GM23338 (cell line): ENCODE results near the gene TLE2. TPM values are rescaled to one million over a fixed set of nuclear protein-coding genes. Genes with fewer than 3 reads are reported as not detected.

Experiments
- ATAC-seq: fragments of 200-7000 bp; cut with Tn5 transposase; 3 replicates; pipeline ENCODE4 v1.9.1; 2020
- DNase-seq: peaks from one replicate; pipeline ENCODE4 v3.0.0-alpha.2; 2015; ENCODE audit warnings: low spot score
- H2AFZ ChIP-seq: fragments of 200-600 bp; sonication (generic); 2 replicates; pipeline ENCODE4 v1.8.0; 2016; ENCODE audit warnings: antibody characterized with exemption, mild to moderate bottlenecking, moderate library complexity
- H3F3A ChIP-seq: fragments of 200-600 bp; sonication (generic); replicated peaks from 2 replicates; pipeline ENCODE4 v1.8.0; 2017; ENCODE audit warnings: antibody characterized with exemption, mixed run types, low read depth
- H3K27ac ChIP-seq: fragments of 200-600 bp; sonication (generic); 2 replicates; pipeline ENCODE4 v1.6.1; 2016; ENCODE audit warnings: low read depth
- H3K27me3 ChIP-seq: fragments of 200-600 bp; sonication (generic); 2 replicates; pipeline ENCODE4 v1.8.0; 2016; ENCODE audit warnings: mild to moderate bottlenecking, mixed run types, moderate library complexity; ENCODE audit not compliant: insufficient read depth
- H3K36me3 ChIP-seq: fragments of 200-600 bp; sonication (generic); 2 replicates; pipeline ENCODE4 v1.8.0; 2016; ENCODE audit warnings: mild to moderate bottlenecking; ENCODE audit not compliant: insufficient read depth
- H3K4me1 ChIP-seq: fragments of 200-600 bp; sonication (generic); 2 replicates; pipeline ENCODE4 v1.8.0; 2016; ENCODE audit warnings: mild to moderate bottlenecking, moderate library complexity; ENCODE audit not compliant: insufficient read depth
- H3K4me2 ChIP-seq: fragments of 200-600 bp; sonication (generic); 2 replicates; pipeline ENCODE4 v1.7.1; 2017; ENCODE audit warnings: mixed run types
- H3K4me3 ChIP-seq: fragments of 200-600 bp; sonication (generic); 2 replicates; pipeline ENCODE4 v1.6.1; 2016; ENCODE audit warnings: mixed run types
- H3K79me2 ChIP-seq: fragments of 200-600 bp; sonication (generic); replicated peaks from 2 replicates; pipeline ENCODE4 v1.8.0; 2017; ENCODE audit warnings: mild to moderate bottlenecking; ENCODE audit not compliant: insufficient read depth
- H3K9me2 ChIP-seq: fragments of 200-600 bp; sonication (generic); 2 replicates; pipeline ENCODE4 v1.8.0; 2017; ENCODE audit not compliant: insufficient read depth
- H4K20me1 ChIP-seq: fragments of 200-600 bp; sonication (generic); replicated peaks from 2 replicates; pipeline ENCODE4 v1.8.0; 2017; ENCODE audit warnings: mild to moderate bottlenecking; ENCODE audit not compliant: insufficient read depth
- H3K27ac Mint-ChIP-seq: 2 replicates; pipeline ENCODE4 v1.8.0; 2020; ENCODE audit warnings: inconsistent platforms, mild to moderate bottlenecking, moderate library complexity, mixed read lengths
- H3K27me3 Mint-ChIP-seq: 3 replicates; pipeline ENCODE4 v1.8.0; 2022; ENCODE audit warnings: low read depth, mild to moderate bottlenecking, moderate library complexity, mixed read lengths, inconsistent platforms; ENCODE audit not compliant: insufficient read depth, poor library complexity
- H3K36me3 Mint-ChIP-seq: 3 replicates; pipeline ENCODE4 v1.8.0; 2021; ENCODE audit warnings: low read depth, mild to moderate bottlenecking, inconsistent platforms, moderate library complexity, mixed read lengths
- H3K4me1 Mint-ChIP-seq: 3 replicates; pipeline ENCODE4 v1.8.0; 2020; ENCODE audit warnings: mild to moderate bottlenecking, inconsistent platforms, mixed read lengths
- H3K4me3 Mint-ChIP-seq: 3 replicates; pipeline ENCODE4 v1.8.0; 2021; ENCODE audit warnings: moderate library complexity, mild to moderate bottlenecking, inconsistent platforms, mixed read lengths
- H3K9me3 Mint-ChIP-seq: 3 replicates; pipeline ENCODE4 v1.8.0; 2020; ENCODE audit warnings: moderate library complexity, mild to moderate bottlenecking, inconsistent platforms, mixed read lengths
- CREB1 ChIP-seq: fragments of 250-450 bp; sonication (Bioruptor Pico); IDR thresholded peaks from 2 replicates; pipeline ENCODE4 v1.5.0; 2020; ENCODE audit warnings: low read depth, mild to moderate bottlenecking, moderate library complexity
- CTCF ChIP-seq, 2 experiments: fragments of 200-600 bp in 1 of 2; sonication (generic) in 1 of 2; conservative IDR thresholded peaks; 2 replicates each; pipeline versions ENCODE4 v1.5.1 to v1.6.1; 2016 to 2017; ENCODE audit warnings: antibody characterized with exemption in 2 of 2, low read depth in 2 of 2, mild to moderate bottlenecking in 2 of 2, moderate library complexity in 1 of 2
- NANOG ChIP-seq: IDR thresholded peaks from 2 replicates; pipeline ENCODE4 v1.6.1; 2016; ENCODE audit warnings: antibody characterized with exemption, borderline replicate concordance
- POLR2AphosphoS5 ChIP-seq: IDR thresholded peaks from 2 replicates; pipeline ENCODE4 v1.6.1; 2016; ENCODE audit warnings: antibody characterized with exemption, low read depth
- STAT1 ChIP-seq: IDR thresholded peaks from one replicate; pipeline ENCODE4 v1.6.1; 2016; ENCODE audit warnings: antibody characterized with exemption; ENCODE audit not compliant: unreplicated experiment
- ZNF114 ChIP-seq: fragments of 250-450 bp; sonication (Bioruptor Pico); IDR thresholded peaks from 2 replicates; pipeline ENCODE4 v1.5.0; 2020; ENCODE audit warnings: mild to moderate bottlenecking, moderate library complexity
- ZNF462 ChIP-seq: fragments of 250-450 bp; sonication (Bioruptor Pico); IDR thresholded peaks from 2 replicates; pipeline ENCODE4 v1.5.0; 2020; ENCODE audit warnings: mild to moderate bottlenecking, moderate library complexity
- polyA plus RNA-seq: library from polyadenylated mRNA; unstranded; fragments of >200 nt; fragmentation: Nextera tagmentation; extraction: Ambion mirVana; gene quantifications from 2 replicates; pipeline ENCODE4 v1.2.1, GENCODE V29; 2016
- total RNA-seq: library from RNA; depleted of rRNA; stranded (reverse); fragments of >200 nt; shearing (Covaris generic); gene quantifications from 2 replicates; pipeline ENCODE4 v1.2.3, GENCODE V29; 2014

The TLE2 gene
- total and polyA plus RNA-seq, 2 experiments from 2014 or later, result 5.2 to 22.8 TPM

DNA sequence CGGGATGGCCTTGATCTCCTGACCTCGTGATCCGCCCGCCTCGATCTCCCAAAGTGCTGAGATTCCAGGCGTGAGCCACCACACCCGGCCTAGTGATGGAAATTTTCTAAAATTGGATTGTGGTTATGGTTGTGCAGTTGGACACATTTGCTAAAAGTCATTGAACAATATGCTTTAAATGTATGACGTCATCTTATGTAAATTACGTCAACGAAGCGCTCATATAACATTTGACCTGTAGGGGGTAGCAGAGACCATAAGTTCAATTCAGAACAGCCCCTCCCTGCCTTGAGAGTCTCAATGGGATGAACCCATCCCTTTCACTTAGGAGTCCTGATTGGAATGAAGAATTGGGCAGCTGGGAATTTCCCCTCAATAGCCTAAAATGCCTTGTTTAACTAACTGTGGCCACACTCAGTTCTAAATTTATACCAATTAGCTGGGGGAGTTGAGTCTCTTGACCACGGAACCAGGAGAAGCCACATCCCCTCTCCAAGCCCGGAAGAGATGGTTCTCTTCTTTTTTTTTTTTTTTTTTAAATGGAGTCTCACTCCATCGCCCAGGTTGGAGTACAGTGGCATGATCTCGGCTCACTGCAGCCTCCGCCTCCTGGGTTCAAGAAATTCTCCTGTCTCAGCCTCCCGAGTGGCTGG lies 66.9 kb downstream of the TLE2 start:
- peaks cover 12% of the 10 kb centered on the region for H3K27me3 Mint-ChIP-seq
- DNase-seq (peak; percentile 96), ATAC-seq (peak; percentile 96)
- Histone ChIP-seq H3K27ac (no peak overlapping the region), H3K27me3 (no peaks in the 10 kb centered on the region), H3F3A (no peaks in the 10 kb centered on the region), H3K4me3 (no peak overlapping the region), H3K36me3 (no peaks in the 10 kb centered on the region), H3K4me1 (no peaks in the 10 kb centered on the region), H2AFZ (no peak overlapping the region), H4K20me1 (no peaks in the 10 kb centered on the region), H3K79me2 (no peaks in the 10 kb centered on the region), H3K9me2 (no peaks in the 10 kb centered on the region), H3K4me2 (no peak overlapping the region)
- no peak overlapping the region; the same call in 2 of the 3 replicates for H3K4me3 Mint-ChIP-seq
- H3K36me3 Mint-ChIP-seq, result no peaks in the 10 kb centered on the region
- H3K9me3 Mint-ChIP-seq, result no peaks in the 10 kb centered on the region; the same call in 1 of the 3 replicates
- no peaks in the 10 kb centered on the region for H3K4me1 Mint-ChIP-seq
- no peak for TF ChIP-seq ZNF462 (CRISPR knock-in tag)
- TF ChIP-seq NANOG, result 0 out of 2 replicates have a peak, but pooled peaks have one; percentile 13
- peak; percentile 88 to 94 for TF ChIP-seq CTCF (conservative IDR thresholded peaks at IDR 0.05; ENCODE audit: low read depth in 2 of 2)
- TF ChIP-seq STAT1, result no peak
- no peak for TF ChIP-seq ZNF114 (CRISPR knock-in tag)
- TF ChIP-seq CREB1 (CRISPR knock-in tag), result peak; percentile 99
- TF ChIP-seq POLR2AphosphoS5, result no peak
- peak overlapping the region; percentile 83; the same call in 1 of the 2 replicates for H3K27ac Mint-ChIP-seq
